IPS-NIHi7 (cell line): Measurements from ENCODE around the gene NF1.
"Not testable (repeated sequence)": the region's sequence is repeated elsewhere in the genome, so short reads cannot be mapped to it uniquely, and the experiment has no call there.

ENCODE experiments used
- DNase-seq: peaks from one replicate; pipeline ENCODE4 v3.0.0; 2012; ENCODE audit warnings: mixed read lengths; ENCODE audit errors: extremely low spot score

NF1 gene

GRCh38 chr17:31295489-31295871 is 200.7 kb downstream of the NF1 start:
- no peak for DNase-seq

GRCh38 chr17:31296142-31296541 is 201.4 kb downstream of the NF1 start:
- DNase-seq: no peak

GRCh38 chr17:31297090-31297489 is 202.3 kb downstream of the NF1 start, which contains the start of gene OMG:
TSS of gene OMG (minus strand) at chr17:31297239. CDS start at chr17:31296331, 908 bp downstream.
- DNase-seq: no peak

- DNase-seq: no peak
Measured at GRCh38 chr17:31299624-31300023, 204.8 kb downstream of the NF1 start.

- no peak for DNase-seq
Measured at GRCh38 chr17:31307640-31308039, 212.9 kb downstream of the NF1 start.

- DNase-seq: no peak
Measured at GRCh38 chr17:31308372-31309334, 213.9 kb downstream of the NF1 start.

- DNase-seq: no peak
Measured at GRCh38 chr17:31309556-31309955, 214.8 kb downstream of the NF1 start.

GRCh38 chr17:31310260-31310659 is 215.5 kb downstream of the NF1 start:
- no peak for DNase-seq

GRCh38 chr17:31310886-31311285 is 216.1 kb downstream of the NF1 start:
- DNase-seq: no peak

GRCh38 chr17:31311526-31311925 is 216.7 kb downstream of the NF1 start:
- no peak for DNase-seq

GRCh38 chr17:31312223-31312622 is 217.4 kb downstream of the NF1 start:
- DNase-seq: not testable (repeated sequence)

GRCh38 chr17:31313982-31314781 is 219.4 kb downstream of the NF1 start, which contains the start of gene EVI2B:
TSS of gene EVI2B (minus strand) at chr17:31314054. CDS start at chr17:31305609, 8,445 bp downstream.
- DNase-seq: no peak

GRCh38 chr17:31314782-31315100 is 220.0 kb downstream of the NF1 start:
- DNase-seq: no peak

- no peak for DNase-seq
Measured at GRCh38 chr17:31318298-31318801, 223.6 kb downstream of the NF1 start.

GRCh38 chr17:31318851-31319661 is 224.3 kb downstream of the NF1 start:
- no peak for DNase-seq

GRCh38 chr17:31320241-31320640 is 225.5 kb downstream of the NF1 start:
- no peak for DNase-seq

GRCh38 chr17:31320791-31321190 is 226.0 kb downstream of the NF1 start:
- DNase-seq: no peak

- no peak for DNase-seq
Measured at GRCh38 chr17:31321481-31321880, 226.7 kb downstream of the NF1 start, which contains the start of gene EVI2A. TSS of gene EVI2A (minus strand) at chr17:31321622. CDS start at chr17:31319013, 2,609 bp downstream.

GRCh38 chr17:31321966-31322365 is 227.2 kb downstream of the NF1 start:
- DNase-seq: no peak

- no peak for DNase-seq
Measured at GRCh38 chr17:31323551-31323950, 228.8 kb downstream of the NF1 start.

GRCh38 chr17:31327534-31328159 is 232.9 kb downstream of the NF1 start:
- no peak for DNase-seq
